T47D (cell line): ENCODE results near the gene FOXS1.
A peak's percentile ranks its signal among the peaks of the same experiment; 100 is the strongest.

Experiments
- DNase-seq, 2 experiments: peaks; one replicate each; pipeline versions ENCODE4 v3.0.0 to v3.0.0-alpha.2; 2011 to 2012; ENCODE audit warnings: low read depth in 1 of 2, low spot score in 1 of 2
- JUND ChIP-seq: IDR thresholded peaks from 2 replicates; pipeline ENCODE4 v1.6.1; 2012; ENCODE audit warnings: low read depth
- in situ Hi-C: cut with HindIII; loops from 2 replicates; pipeline ENCODE4 v1.10.0; 2016; ENCODE audit warnings: low sequenced_read_pairs, low pct_unique_long_range_greater_than_20kb

The FOXS1 gene

DNA sequence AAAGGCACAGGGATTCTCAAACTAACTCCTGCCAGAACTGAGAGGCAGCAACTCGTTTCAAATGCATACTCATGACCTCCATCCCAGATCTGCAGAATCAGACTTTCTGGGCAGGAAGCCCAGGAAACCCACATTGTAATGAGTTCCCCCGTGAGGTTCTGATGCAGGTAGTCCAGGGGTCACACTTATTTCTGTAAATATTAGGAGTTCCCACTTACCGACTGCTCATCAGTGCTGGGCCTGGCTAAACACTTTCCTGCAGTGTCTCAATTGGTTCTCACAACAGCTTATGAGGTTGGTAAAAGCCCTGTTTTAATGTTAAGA, 13.3 kb upstream of the FOXS1 start:
- no peak for DNase-seq
- TF ChIP-seq JUND: no peak
- in situ Hi-C loops: no loop called here

DNA sequence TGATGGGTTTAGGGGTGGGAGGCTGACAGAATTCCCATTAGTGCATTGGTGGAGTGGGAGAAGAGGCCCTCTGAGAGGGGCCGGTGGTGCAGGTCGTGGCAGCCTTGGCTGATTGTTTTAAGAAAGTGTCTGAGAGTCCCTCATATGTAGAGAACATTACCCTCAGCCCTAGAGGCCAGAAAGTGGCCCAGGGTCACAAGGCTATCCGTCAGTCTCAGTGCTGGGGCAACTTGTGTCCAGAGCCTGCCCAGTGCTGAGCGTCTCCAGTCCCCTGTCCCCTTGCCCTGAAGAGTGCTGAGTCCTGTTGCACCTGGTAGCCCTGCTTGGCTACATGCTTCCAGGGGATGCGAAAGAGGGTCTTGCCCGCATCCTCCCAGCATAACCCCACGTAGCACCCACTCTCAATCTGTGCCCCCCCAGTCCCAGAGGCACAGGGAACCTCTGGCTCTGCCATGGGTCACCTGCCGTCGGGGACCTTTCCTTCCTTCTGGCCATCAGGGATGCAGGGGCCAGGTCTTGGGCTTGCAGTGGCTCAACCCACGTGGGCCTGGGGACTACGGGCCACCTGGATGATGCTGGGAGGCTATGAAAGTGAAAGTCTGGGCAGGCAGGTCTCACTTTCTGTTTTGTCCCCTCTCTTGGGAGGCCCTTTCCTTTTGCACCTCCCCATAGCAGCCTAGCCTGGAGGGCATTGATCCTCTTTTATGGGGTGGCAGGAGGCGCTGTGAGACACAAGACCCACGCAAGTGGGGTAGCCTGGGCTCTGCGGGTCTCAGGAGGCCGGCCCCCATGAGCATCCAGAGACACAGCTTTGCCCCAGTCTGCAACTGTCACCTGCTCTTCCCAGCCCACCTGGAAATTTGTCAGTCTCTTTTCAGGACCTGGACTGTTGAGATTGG, 12.7 kb upstream of the FOXS1 start:
- no peak for DNase-seq
- no peak for TF ChIP-seq JUND
- in situ Hi-C loops: no loop called here

DNA sequence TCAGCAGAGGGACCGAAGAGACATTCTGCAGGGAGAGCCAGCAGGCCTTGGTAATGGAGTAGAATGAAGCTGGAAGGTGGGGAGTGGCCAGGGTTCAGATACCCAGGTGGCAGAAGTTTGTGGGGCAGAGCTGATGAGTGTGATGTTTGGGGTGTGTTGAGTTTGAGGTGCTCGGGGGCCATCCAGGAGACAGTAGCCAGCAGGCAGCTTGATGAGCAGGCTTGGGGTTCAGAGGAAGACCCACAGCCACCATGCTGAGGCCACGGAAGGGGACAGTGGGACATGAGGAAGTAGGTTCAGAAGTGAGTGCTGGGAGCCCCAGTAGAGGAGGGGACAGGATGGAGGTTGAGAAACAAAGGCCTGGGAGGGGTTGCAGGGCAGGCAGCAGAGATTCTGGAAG, 11.1 kb upstream of the FOXS1 start:
- TF ChIP-seq JUND: no peak
- in situ Hi-C loops: no loop called here

DNA sequence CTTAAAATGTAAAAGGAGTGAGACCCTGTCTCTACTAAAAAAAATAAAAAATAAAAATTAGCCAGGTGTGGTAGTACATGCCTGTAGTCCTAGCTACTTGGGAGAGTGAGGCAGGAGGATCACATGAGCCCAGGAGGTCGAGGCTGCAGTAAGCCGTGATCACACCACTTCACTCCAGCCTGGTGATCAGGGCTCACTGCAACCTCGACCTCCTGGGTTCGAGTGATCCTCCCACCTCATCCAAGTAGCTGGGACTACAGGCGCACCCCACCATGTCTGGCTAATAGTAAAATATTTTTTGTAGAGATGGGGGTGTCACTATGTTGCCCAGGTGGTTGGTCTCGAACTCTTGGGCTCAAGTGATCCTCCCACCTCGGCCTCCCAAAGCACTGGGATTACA, 8.1 kb upstream of the FOXS1 start:
- in situ Hi-C loops: no loop called here
- TF ChIP-seq JUND: no peak
- no peak for DNase-seq

More for the DNA sequence above, 11.1 kb upstream of the FOXS1 start:
- DNase-seq: no peak

DNA sequence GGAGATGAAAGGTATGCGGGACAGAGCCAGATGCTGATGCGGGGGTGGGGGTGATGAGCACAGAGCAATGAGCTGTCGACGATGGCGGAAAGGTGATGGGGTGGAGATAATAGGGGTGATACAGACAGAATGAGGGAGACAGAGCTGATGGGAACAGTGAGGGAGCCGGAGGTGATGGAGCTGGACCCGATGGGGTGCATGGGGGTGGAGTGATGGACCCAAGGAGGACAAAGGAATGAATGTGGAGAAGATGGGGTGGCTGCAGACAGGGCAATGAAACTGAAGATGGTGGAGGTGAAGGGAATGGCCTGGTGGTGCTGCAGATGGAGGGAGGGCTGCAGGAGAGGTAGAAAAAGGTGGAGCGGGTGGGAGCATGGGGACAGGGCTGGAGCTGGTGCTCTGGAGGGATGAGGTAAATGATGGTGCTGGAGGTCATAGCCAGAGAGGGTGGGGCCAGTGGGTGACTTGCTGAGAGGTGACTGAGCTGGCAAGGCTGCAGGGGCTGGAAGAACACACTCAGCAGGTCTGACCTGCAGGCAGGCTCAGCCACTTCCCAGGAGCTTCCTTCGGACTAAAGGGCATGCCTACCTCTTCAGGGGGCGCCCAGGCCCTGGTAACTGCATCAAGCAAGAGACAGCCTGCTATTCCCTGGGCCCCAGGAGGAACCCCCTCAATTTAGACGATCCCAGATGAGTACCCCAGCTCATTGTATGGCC, 6.0 kb upstream of the FOXS1 start:
- in situ Hi-C loops: no loop called here
- no peak for TF ChIP-seq JUND
- peak in 1 of 2 experiments; percentile 63 for DNase-seq

DNA sequence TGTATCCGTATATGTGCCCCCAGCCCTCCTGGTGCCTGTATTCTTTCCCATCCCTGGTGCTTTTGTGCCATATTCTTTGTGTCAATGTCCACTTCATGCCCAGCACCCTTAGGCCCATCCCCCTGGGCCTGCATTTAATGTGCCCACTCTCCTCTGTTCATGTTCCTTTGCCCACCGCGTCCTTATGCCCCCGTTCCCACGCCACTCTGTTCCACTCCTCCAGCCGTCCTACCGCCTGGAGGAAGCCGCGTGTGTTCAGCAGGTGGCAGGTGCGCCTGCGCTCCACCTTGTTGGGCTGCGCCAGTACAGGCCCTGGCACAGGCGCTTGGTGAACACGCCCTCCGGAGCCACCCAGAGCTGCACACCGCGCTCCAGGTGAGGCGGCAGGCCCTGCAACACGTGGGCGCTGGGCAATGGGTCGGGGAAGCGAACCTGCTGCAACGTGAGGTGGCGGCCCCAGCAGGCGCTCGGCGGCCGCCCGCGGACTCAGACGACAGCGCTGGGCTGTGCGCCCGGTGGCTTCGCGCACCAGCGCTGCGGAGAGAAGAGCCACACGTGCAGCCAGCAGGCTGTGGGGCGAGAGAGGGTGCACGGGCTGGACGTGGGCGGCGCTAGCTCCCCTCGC, 4.0 kb upstream of the FOXS1 start:
- peak; percentile 77 to 79 for DNase-seq
- no peak for TF ChIP-seq JUND
- in situ Hi-C loops: no loop called here

DNA sequence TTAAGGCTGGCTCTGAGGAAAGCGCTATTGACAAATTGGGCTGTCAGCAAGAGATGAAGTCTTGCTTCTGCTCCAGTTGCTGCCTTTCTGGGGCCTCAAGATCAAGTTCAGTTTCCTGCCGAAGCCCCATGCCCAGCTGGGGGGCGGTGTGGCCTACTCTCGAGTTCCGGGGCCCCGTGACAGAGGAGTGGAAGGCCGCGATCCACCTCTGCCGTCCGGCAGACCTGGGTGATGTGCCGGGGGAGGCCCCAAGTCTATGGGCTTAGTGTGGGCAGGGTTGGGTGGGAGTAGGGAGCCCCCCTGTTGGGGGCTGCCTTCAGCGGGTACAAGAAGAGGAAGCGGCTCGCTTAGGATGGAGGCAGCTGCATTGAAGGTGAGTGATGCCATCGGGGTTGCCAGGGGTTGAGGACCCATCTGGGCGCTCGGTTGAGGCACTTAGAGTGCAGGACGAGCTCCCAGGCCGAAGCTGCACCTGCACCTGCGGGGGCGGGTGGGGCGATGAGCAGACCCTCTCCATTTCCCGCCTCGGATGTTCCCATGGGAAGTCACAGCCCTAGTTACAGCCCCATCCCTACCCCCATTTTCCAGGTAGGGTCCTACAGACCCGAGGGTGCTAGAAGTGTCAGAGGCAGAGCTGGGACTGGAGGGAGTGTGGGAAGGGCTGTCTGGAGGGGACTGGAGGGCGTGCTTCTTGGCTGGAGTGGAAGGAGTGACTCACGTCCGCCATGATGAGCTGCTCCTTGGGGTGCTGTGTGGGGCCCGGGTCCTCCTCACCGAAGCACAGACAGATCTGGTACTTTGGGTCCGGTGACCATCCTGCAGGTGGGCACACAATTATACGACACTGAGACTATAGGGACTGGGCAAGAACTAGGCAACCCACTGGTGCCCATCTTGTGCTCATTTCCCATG, 2.9 kb upstream of the FOXS1 start:
- no peak for TF ChIP-seq JUND
- in situ Hi-C loops: no loop called here
- DNase-seq: no peak

DNA sequence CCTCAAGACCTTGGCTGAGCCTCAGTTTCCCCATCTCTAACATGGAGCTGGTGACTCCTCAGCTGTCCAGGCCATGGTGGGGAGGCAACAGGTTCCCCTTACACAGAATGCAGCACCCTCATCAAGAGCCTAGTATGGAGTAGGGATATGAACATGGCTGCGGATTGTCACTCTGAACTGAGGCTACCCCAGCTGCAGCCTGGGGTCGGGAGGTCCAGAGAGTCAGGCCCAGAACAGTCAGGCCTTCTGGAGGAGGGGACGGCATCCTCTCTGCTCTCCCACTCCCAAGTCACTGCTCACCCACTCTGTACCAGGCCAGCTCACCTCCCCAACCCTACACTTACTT, 1.4 kb upstream of the FOXS1 start:
- no peak for TF ChIP-seq JUND
- DNase-seq: no peak
- in situ Hi-C loops: no loop called here

DNA sequence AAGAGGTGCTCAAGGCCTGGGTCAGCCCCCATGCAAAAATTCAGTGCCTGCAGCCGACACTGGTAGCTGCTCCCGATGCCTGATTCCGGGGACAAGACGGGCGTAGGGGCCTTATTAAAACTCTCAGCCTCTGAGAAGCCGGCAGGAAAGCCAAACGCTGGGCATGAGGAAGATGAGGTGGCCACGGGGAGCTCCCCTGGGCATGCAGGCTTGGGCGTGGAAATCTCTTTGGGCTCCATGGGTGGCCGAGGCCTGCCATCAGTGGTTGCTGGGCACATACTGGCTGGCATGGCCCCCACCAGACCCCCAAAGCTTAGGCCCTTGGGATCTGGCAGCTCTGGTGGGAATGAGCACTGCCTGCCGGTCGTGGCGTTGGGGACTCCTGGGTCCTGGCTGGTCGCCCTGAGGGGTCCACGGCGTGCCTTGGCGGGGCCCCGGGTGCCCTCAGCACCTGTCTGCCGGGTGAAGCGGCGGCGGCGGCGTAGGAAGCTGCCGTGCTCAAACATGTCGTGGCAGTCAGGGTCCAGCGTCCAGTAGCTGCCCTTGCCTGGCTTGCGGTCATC, 586 bp downstream of the FOXS1 start:
- TF ChIP-seq JUND: no peak
- in situ Hi-C loops: no loop called here
- DNase-seq: no peak

DNA sequence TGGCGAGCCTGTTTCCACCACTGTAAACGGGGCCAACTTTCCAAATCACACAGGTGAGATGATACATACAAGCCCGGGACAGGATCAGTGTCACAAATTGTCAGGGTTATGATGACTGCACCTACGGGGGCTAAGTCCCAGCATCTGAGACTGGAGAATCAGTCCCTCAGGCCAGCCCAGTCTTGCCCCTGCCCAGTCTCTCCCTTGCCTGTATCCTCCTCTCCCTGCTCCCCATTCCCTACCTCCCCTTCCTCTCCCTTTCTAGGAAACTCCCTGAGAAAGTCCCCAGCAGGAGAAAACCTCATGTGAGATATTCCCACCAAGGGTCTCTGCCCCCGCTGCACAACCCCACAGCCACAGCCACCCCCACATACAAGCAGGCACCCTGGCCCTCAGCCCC, 1.5 kb downstream of the FOXS1 start:
- DNase-seq: no peak
- no peak for TF ChIP-seq JUND
- in situ Hi-C loops: no loop called here

DNA sequence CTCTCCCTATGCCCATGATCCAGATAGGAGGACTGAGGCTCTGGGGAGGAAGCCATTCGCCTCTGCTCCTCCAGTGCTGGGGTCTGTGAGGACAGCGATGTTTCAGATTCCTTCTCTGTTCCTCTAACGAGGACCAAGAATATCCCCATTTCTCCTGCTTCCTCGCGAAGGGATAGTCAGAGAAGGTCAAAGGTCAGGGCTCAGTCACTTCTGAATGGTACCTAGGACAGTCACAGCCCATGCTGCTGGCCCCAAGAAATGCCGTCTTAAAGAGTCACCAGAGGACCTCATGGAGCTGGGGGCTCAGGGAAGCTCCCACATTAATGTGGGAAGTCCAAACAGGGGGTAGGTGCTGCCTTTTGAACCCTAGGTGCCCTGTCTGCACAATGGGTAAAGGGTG, 2.1 kb downstream of the FOXS1 start:
- TF ChIP-seq JUND: no peak
- no peak for DNase-seq
- in situ Hi-C loops: no loop called here
